Islet precursor cell (in vitro differentiated cells): ENCODE results near the gene GIPC3.
"Not testable (repeated sequence)": the region's sequence is repeated elsewhere in the genome, so short reads cannot be mapped to it uniquely, and the experiment has no call there.

Experiments used
- DNase-seq: peaks from one replicate; pipeline ENCODE4 v3.0.0-alpha.2; 2018

The GIPC3 gene

GRCh38 chr19:3550947-3551791, 34.1 kb upstream of the GIPC3 start:
- no peak for DNase-seq

DNA sequence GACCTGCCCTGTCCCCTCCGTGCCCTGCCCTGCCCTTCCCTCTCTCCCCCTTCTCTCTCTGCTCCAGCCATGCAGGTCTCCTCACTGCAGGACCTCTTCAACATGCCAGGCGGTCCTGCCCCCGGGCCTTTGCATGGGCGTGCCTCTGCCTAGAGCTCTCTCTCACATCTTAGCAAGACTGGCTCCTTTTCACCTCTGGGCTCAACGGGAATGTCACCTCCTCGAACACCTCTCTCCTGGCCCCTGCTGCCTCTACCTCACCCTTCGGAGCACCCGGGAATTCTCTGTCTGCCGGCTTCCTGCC, 33.5 kb upstream of the GIPC3 start:
- DNase-seq, result no peak

- DNase-seq, result no peak
Observed at GRCh38 chr19:3554254-3555083, 30.8 kb upstream of the GIPC3 start.

DNA sequence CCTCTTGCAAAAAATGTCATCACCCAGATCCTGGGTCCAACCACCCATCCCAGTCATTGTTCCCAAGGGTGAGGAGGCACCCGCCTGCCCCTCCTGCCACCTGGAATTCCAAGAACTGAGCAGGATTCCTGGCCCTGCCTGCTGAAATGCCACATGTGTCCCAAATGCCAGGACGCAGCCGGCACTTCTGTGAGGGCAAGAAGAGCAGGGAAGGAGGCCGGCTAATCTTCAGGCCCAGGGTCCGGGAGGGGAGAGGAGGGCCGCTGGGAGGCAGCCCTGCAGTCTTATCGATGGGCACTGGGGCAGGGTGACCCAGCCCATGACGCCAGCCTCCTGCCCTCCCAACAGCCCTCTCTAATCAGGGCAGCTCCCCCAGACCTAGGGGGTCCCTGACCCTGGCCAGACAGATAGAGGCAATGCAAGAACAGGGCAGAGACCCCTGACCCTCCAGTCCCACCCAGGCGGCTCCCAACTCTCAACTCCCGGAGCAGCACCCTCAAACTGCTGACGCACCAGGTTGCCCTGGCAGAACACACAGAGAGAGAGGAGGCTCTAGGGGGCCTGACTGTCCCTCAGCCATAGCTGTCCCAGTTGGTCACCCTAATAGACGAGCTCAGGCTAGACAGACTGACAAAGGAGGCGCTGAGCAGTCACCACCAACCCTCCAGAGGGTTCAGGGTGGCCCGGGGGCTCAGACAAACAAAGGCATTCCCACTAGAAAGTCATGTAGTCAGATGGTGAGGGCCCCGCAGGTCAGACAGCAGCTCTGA, 29.4 kb upstream of the GIPC3 start:
- DNase-seq, result no peak

- DNase-seq, result no peak
Observed at GRCh38 chr19:3556423-3556977, 28.8 kb upstream of the GIPC3 start.

- peak; percentile 84 for DNase-seq
Observed at GRCh38 chr19:3556978-3557460, 28.3 kb upstream of the GIPC3 start.

DNA sequence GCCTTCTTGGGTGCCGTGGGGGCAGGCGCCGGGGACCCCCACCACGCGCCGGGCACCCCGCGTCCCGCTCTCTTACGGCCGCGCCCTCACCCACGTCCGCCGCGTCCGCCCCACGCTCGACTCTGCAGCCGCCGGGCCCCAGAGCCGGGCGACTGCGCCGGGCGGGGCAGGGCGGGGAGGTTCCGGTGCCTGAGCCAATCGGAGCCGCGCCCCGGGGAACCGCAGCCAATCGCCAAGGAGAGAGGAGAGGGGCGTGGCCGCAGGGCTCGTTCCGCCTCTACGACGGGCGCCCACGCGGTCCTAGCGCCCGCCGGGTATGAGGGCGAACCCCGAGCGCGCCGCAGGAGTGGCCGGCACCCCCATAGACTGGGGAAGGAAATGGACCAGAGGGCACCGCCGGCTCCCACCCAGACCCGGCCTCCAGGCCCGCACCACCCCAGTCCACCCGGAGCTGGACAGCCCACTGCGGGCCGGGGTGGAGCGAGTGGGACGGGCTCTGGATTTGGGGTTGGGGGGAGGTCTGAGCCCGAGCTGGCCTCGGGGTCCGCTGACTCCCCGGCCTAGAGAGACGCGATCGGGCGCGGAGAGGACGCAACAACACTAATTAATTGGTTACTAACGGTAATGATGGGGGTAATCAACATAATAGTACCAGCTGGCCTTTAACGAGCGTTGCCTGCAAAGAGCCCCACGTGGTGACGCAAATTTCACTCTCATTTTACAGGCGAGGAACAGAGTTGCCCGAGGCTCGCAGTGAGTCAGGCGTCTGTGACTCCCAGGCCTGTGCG, 27.6 kb upstream of the GIPC3 start, which contains the start of gene MFSD12:
Gene MFSD12 (minus strand): TSS at position 126 of the 788 bp plus-strand sequence. CDS start 183 bp downstream, outside the sequence.
- peak; percentile 97 for DNase-seq

DNA sequence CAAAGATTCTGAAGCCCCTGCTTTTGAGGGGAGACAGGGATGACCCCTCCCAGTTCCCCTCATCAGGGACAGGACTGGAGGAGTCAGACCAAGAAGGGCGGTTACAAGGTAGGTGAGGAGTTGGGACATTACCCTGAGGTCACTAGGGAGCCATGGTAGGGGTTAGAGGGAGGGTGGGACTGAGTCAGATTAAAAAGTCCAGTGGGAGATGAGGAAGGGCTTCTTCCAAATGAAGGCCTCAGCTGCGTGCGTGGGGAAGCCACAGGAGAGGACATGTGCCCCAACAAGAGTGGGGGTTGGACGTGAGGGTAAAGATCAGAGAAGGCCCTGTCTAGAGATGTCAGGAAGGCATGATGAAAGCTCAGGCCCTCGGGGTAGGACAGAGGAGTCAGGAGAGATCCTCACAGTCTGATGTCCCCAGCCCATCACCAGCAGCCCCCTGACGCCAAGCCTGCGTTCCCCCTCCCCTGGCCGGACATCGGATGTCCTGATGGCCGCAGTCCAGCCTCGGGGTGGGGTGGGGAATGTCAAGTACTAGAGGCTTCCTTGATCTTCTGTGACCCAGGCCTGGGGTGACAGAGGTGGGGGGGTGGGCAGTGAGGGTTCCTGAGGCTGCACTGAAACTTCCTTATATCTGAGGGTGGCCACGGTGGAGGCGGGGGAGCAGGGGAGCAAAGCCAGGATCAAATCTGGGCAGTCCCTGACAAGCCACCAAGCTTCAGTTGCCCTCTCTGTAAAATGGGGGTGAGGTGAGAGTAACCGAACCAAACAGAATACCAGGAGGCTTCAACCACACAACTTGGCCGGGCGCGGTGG, 21.4 kb upstream of the GIPC3 start:
- no peak for DNase-seq

GRCh38 chr19:3565139-3565538, 20.1 kb upstream of the GIPC3 start:
- DNase-seq, result peak; percentile 95

DNA sequence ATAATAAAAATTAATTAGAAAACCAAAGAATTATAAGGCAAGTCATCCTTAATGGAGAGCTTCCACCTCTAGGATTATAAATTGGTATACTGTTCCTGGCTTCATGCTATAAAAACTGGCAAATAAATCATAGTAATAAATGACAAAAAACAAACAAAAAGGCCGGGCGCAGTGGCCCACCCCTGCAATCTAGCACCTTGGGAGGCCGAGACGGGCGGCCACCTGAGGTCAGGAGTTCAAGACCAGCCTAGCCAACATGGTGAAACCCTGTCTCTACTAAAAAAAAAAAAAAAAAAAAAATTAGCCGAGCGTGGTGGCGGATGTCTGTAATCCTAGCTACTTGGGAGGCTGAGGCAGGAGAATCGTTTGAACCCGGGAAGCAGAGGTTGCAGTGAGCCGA, 15.2 kb upstream of the GIPC3 start:
- DNase-seq, result not testable (repeated sequence)

DNA sequence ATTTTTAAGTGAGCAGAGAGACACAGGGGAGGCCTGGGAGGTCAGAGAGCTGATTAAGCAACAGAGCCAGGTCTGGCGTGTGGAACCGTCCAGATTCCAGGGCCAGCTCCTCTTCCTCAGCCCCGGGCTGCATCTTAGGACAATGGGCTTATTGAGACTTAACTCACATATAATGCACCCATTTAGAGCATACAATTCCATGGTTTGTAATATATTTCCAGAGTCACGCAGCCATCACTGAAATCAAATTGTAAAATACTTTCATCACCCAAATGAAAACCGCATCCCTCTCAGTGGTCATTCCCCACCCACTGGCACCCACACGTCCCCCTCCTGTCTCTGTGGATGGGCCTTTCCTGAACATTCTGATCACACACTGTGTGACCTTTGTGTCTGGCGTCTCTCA, 14.7 kb upstream of the GIPC3 start:
- DNase-seq, result peak; percentile 80

DNA sequence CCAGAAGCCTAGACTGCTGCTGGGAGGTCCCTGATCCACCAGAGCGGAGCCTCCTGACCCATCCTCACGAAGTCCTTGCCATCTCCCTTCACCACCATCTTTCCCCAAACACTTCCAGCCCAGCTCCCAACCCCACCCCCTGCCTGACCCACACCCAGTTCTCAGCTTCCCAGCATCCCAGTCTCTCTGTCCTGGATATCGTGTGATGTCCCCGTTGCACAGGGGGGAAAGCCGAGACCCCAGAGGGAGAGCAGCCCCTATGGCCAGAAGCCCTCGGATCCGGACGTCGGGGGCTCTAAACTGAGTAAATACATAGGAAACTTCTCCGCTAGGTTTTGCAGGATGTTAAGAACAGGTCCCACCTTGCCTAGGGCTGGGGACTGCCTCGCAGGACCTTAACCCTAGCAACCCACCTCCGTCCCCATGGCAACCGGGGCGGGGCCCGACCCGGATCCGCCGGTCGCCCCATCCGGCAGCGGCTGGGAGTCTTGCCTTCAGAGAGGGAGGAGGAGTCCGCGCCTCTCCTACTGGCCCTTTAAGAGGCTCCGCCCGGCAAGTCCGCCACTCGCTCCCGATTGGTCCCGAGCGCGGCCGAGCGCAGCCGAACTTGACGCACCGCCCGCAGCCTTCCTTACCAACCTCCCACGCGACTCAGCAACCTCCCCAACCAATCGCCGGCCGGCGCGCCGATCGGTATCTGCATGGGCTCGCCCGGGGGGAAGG, 13.0 kb upstream of the GIPC3 start:
- peak; percentile 100 for DNase-seq

GRCh38 chr19:3572855-3573161, 12.5 kb upstream of the GIPC3 start, which contains the start of gene HMG20B:
Gene HMG20B, plus strand, starts transcription at chr19:3572944. Its CDS starts 366 bp downstream, at chr19:3573310.
- DNase-seq, result no peak

DNA sequence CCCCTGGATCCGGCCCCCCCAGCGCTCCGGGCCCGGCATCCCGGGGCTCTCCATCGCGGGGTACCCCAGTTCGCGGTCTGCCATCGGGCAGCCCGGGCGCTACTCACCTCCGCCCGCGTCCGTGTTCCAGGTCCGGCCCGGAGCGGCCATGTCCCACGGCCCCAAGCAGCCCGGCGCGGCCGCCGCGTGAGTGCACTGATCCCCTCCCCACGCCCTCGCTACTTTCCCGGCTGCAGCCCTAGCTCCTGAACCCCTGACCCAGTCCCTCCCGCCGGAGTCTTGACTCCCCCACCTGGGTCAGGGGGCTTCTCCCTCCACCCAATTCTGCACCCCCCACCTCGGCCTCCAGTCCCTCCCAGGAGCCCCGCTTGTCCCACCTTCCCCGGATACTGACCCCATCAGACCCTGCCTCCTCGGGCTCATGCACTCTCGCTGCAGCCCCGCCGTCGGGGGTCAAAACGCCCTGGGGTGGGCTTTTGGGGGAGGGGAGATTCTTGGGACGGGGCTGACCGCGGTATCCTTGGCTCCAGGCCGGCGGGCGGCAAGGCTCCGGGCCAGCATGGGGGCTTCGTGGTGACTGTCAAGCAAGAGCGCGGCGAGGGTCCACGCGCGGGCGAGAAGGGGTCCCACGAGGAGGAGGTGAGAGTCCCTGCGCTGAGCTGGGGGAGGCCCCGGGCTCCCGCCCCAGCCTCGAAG, 12.0 kb upstream of the GIPC3 start:
- peak; percentile 68 for DNase-seq

DNA sequence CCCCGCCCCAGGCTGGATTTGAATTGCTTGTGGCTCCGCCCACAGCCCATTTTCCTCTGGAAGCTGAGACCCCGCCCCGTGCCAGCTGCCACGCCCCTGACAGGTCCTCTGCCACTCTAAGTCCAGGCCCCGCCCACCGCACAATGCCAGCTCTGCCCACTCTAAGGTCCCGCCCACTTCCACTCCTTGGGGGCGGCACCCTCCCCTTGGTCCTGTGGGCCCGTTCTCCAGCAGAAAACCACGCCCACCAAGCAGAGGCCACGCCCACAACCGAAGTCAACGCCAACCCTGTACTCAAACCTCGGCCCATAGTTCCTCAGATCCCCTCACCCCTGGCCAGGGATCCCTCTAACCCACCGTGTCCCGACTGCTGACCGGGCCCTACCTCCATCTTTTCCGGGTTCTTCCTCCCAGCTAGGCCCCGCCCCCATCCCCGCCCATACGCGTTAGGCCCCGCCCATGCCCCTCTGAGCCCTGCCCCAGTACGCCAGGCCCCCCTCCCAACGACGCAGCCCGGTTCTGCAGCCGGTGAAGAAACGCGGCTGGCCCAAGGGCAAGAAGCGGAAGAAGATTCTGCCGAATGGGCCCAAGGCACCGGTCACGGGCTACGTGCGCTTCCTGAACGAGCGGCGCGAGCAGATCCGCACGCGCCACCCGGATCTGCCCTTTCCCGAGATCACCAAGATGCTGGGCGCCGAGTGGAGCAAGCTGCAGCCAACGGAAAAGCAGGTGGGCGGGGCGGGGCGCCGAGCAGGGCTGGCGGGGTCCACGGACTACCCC, 11.2 kb upstream of the GIPC3 start:
- peak; percentile 99 for DNase-seq

- peak; percentile 89 for DNase-seq
Observed at GRCh38 chr19:3575260-3575741, 10.0 kb upstream of the GIPC3 start.

DNA sequence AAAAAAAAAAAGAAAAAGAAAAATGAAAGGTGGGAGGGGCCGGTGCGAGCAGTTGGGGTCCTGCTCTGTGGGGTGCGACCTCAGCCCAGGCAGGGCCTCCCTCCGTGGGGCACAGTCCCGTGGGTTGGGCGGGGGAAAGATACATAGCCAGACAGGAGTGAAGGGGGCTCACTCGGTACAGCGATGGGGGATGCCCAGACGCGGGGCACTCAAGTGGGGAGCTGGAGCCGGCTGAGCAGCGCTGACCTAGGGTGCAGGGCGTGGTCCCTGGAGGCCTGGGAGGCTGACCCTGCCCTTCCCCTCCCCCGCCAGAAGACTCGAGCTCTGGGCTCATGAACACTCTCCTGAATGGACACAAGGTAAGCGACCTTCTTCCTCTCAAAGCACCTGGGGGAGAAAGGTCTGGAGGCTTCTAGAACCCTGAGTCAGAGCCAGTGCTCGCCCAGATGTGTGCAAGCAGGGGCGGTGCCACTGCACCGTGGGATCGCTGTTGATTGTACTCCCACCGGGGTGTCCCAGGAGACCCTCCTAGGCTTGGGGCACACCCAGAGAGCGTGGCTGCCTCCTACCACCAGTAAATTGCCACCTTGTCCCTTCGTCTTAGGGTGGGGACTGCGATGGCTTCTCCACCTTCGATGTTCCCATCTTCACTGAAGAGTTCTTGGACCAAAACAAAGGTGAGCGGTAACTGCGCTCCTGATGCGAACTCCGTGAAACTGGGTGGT, 9.2 kb upstream of the GIPC3 start:
- no peak for DNase-seq
